ENCODE data around the gene FLNB. TPM values are rescaled to one million over a fixed set of nuclear protein-coding genes. Genes with fewer than 3 reads are reported as not detected.
A peak's percentile ranks its signal among the peaks of the same experiment; 100 is the strongest.
"Not testable (repeated sequence)": the region's sequence is repeated elsewhere in the genome, so short reads cannot be mapped to it uniquely, and the experiment has no call there.

The FLNB gene
- polyA plus RNA-seq, 1 of the 3 experiments (the other 2 are of a cell fraction): 127 TPM

DNA sequence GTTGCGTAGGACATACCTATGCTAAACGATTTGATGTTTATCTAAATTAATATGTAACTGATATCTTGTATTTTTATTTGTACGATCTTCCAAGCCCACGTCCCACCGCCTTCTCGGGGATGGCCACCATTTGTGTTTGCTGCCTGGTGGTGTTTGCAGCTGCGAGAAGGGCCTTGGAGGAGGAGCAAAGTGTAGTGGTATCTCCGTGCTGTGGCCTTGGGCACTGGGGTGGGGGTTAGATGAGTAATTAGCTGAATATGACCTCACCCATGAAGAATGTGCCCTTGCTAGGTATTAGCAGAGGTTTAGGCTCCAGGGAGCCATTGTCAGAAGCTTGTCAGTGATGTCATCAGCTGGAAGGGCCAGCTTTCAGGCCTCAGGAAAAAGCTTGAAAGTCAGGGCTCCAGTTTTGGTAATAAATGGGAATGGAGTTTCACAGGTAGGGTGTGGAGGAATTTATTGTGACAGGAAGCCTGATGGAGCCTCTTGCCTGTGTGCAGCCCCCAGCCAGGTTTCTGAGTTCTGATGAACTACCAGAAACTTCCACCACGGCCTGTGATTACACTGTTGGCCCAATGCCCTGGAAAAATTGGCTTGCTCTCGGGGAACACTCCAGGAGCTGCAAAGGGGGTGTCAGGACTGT lies 41.0 kb downstream of the FLNB start (continued):
- TF ChIP-seq, protein P1, sequence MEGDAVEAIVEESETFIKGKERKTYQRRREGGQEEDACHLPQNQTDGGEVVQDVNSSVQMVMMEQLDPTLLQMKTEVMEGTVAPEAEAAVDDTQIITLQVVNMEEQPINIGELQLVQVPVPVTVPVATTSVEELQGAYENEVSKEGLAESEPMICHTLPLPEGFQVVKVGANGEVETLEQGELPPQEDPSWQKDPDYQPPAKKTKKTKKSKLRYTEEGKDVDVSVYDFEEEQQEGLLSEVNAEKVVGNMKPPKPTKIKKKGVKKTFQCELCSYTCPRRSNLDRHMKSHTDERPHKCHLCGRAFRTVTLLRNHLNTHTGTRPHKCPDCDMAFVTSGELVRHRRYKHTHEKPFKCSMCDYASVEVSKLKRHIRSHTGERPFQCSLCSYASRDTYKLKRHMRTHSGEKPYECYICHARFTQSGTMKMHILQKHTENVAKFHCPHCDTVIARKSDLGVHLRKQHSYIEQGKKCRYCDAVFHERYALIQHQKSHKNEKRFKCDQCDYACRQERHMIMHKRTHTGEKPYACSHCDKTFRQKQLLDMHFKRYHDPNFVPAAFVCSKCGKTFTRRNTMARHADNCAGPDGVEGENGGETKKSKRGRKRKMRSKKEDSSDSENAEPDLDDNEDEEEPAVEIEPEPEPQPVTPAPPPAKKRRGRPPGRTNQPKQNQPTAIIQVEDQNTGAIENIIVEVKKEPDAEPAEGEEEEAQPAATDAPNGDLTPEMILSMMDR (IDR thresholded peaks at IDR 0.05): no peak
- TF ChIP-seq MXI1 (IDR thresholded peaks at IDR 0.05; ENCODE audit: low read depth, low read length) (no peak), JUND (IDR thresholded peaks at IDR 0.05) (peak; percentile 95), ELF1 (IDR thresholded peaks at IDR 0.05) (no peak), GABPA (IDR thresholded peaks at IDR 0.05; ENCODE audit: low read depth) (no peak), EP300 (IDR thresholded peaks at IDR 0.05; ENCODE audit: borderline replicate concordance in 1 of 2, low read depth in 1 of 2, low read length in 1 of 2) (peak in 1 of 2 experiments; percentile 78; a peak in 2 of 4 replicates), TEAD4 (IDR thresholded peaks at IDR 0.05; ENCODE audit: borderline replicate concordance, insufficient read depth) (peak; percentile 76; the same call in 1 of the 2 replicates), RXRA (IDR thresholded peaks at IDR 0.05; ENCODE audit: borderline replicate concordance, low read depth) (peak; percentile 72; the same call in 1 of the 2 replicates), FOSL2 (IDR thresholded peaks at IDR 0.05; ENCODE audit: borderline replicate concordance, low read depth) (peak; percentile 91), GATA2 (CRISPR knock-in tag; IDR thresholded peaks at IDR 0.05) (no peak), TCF12 (IDR thresholded peaks at IDR 0.05) (peak; percentile 78)
- TF ChIP-seq, protein P2, sequence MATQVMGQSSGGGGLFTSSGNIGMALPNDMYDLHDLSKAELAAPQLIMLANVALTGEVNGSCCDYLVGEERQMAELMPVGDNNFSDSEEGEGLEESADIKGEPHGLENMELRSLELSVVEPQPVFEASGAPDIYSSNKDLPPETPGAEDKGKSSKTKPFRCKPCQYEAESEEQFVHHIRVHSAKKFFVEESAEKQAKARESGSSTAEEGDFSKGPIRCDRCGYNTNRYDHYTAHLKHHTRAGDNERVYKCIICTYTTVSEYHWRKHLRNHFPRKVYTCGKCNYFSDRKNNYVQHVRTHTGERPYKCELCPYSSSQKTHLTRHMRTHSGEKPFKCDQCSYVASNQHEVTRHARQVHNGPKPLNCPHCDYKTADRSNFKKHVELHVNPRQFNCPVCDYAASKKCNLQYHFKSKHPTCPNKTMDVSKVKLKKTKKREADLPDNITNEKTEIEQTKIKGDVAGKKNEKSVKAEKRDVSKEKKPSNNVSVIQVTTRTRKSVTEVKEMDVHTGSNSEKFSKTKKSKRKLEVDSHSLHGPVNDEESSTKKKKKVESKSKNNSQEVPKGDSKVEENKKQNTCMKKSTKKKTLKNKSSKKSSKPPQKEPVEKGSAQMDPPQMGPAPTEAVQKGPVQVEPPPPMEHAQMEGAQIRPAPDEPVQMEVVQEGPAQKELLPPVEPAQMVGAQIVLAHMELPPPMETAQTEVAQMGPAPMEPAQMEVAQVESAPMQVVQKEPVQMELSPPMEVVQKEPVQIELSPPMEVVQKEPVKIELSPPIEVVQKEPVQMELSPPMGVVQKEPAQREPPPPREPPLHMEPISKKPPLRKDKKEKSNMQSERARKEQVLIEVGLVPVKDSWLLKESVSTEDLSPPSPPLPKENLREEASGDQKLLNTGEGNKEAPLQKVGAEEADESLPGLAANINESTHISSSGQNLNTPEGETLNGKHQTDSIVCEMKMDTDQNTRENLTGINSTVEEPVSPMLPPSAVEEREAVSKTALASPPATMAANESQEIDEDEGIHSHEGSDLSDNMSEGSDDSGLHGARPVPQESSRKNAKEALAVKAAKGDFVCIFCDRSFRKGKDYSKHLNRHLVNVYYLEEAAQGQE (IDR thresholded peaks at IDR 0.05; ENCODE audit: low read depth, low read length): 0 out of 2 replicates have a peak, but pooled peaks have one; percentile 19
- TF ChIP-seq, protein P3, sequence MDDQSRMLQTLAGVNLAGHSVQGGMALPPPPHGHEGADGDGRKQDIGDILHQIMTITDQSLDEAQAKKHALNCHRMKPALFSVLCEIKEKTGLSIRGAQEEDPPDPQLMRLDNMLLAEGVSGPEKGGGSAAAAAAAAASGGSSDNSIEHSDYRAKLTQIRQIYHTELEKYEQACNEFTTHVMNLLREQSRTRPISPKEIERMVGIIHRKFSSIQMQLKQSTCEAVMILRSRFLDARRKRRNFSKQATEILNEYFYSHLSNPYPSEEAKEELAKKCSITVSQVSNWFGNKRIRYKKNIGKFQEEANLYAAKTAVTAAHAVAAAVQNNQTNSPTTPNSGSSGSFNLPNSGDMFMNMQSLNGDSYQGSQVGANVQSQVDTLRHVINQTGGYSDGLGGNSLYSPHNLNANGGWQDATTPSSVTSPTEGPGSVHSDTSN (IDR thresholded peaks at IDR 0.05): peak; percentile 84

DNA sequence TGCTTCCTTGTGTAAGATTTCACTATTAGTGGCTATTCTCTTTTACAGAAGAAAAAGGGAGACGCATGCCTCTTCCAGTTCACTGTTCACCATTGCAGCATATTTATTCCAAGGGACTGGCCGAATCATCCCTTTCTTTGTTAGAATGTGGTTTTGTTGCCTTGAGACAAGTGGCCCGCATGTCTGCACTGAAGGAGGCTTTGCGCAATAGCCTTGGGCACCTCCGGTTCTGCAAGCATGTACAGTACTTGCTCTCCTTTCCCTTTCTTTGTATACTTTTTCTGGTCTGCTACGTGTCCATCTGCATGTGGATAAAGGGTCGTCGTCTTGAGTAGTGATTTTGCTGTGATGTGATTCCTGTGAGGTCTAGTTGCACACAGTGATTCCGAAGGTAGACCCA lies 43.0 kb downstream of the FLNB start:
- Histone ChIP-seq H3K79me2 (ENCODE audit: insufficient read depth) (peaks cover 95% of the 10 kb centered on the region), H3K4me2 (peak overlapping the region; percentile 73), H3K4me1 (ENCODE audit: control insufficient read depth in 1 of 2, insufficient read depth in 2 of 2, low read depth in 1 of 2, low read length in 1 of 2) (peaks cover 23 to 34% of the 10 kb centered on the region in 2 experiments)

DNA sequence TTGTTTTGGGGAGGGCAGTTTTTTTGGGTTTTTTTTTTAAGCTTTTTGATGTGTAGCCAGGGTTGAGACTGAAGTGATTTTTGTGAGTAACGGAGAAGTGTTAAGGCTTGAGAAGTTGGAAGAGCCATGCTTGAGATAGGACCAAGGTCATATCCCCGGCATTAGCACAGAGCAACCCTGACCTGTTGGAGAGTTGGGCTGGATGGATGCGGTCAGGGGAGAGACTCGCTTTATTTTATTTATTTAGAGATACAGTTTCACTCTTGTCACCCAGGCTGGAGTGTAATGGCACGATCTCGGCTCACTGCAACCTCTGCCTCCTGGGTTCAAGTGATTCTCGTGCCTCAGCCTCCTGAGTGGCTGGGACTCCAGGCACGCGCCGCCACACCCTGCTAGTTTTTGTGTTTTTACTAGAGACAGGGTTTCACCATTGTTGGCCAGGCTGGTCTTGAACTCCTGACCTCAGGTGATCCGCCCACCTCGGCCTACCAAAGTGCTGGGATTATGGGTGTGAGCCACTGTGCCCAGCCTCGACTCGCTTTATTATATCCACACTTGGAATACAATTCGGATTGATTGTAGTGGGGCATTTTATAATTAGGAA lies 43.5 kb downstream of the FLNB start:
- H3K36me3 ChIP-seq (replicated peaks in 1 of 2; ENCODE audit: control insufficient read depth in 1 of 2, insufficient read depth in 2 of 2, low read length in 1 of 2); H3K9me2 ChIP-seq; DNase-seq; H3K4me3 ChIP-seq (ENCODE audit: low read depth in 2 of 2, low read length in 1 of 2); CTCF ChIA-PET; H4K20me1 ChIP-seq (ENCODE audit: insufficient read depth); H3K27me3 ChIP-seq (ENCODE audit: insufficient read depth); H3K9me3 ChIP-seq; H2AFZ ChIP-seq (ENCODE audit: low read depth); POLR2A ChIA-PET: not testable (repeated sequence)
- H3K4me1 ChIP-seq (ENCODE audit: control insufficient read depth in 1 of 2, insufficient read depth in 2 of 2, low read depth in 1 of 2, low read length in 1 of 2): peaks cover 23 to 34% of the 10 kb centered on the region in 2 experiments
- peaks cover 95% of the 10 kb centered on the region for H3K79me2 ChIP-seq (ENCODE audit: insufficient read depth)
- peak overlapping the region; percentile 2; the same call in 1 of the 2 replicates for H3K9ac ChIP-seq
- H3K4me2 ChIP-seq: peak overlapping the region; percentile 73
- 80% methylated on average over 15 of the region's 15 CpGs for WGBS (ENCODE audit: low lambda C conversion rate)
- H3K27ac ChIP-seq (ENCODE audit: low read depth in 2 of 2, low read length in 1 of 2): peak overlapping the region; percentile 78 to 92
- peaks cover 41% of the 10 kb centered on the region for H3F3A ChIP-seq (replicated peaks; ENCODE audit: insufficient read depth)

More for the DNA sequence above, 43.0 kb downstream of the FLNB start:
- Histone ChIP-seq H3K4me3 (ENCODE audit: low read depth in 2 of 2, low read length in 1 of 2) (no peak overlapping the region), H3K27me3 (ENCODE audit: insufficient read depth) (no peaks in the 10 kb centered on the region), H3K9me3 (no peaks in the 10 kb centered on the region), H3K36me3 (replicated peaks in 1 of 2; ENCODE audit: control insufficient read depth in 1 of 2, insufficient read depth in 2 of 2, low read length in 1 of 2) (peaks cover 0 to under 1% of the 10 kb centered on the region in 2 experiments), H3K9me2 (no peaks in the 10 kb centered on the region), H3K9ac (peak overlapping the region; percentile 2; the same call in 1 of the 2 replicates), H3K27ac (ENCODE audit: low read depth in 2 of 2, low read length in 1 of 2) (peak overlapping the region in 1 of 2 experiments; percentile 92; a peak in 2 of 4 replicates), H2AFZ (ENCODE audit: low read depth) (no peak overlapping the region), H3F3A (replicated peaks; ENCODE audit: insufficient read depth) (peaks cover 47% of the 10 kb centered on the region), H4K20me1 (ENCODE audit: insufficient read depth) (0 out of 2 replicates have a peak, but pooled peaks cover 5% of the 10 kb centered on the region)
- DNase-seq: no peak
- TF ChIP-seq MXI1 (IDR thresholded peaks at IDR 0.05; ENCODE audit: low read depth, low read length) (no peak), TCF12 (IDR thresholded peaks at IDR 0.05) (peak; percentile 10; the same call in 1 of the 2 replicates), NFIC (IDR thresholded peaks at IDR 0.05; ENCODE audit: borderline replicate concordance) (no peak)
- ChIA-PET CTCF (no interaction called here), POLR2A (no interaction called here)
- WGBS (ENCODE audit: low lambda C conversion rate): 69% methylated on average over 9 of the region's 9 CpGs

Data from SK-N-SH (cell line).